Astrocyte (in vitro differentiated cells and primary cell): ENCODE measurements around the gene SLC25A21. TPM values are rescaled to one million over a fixed set of nuclear protein-coding genes. Genes with fewer than 3 reads are reported as not detected.

Experiments used
- DNase-seq: peaks from one replicate; pipeline ENCODE4 v3.0.0-alpha.2; 2010; ENCODE audit warnings: low read depth
- FAIRE-seq: peaks from 2 replicates; lab custom pipeline; 2011; peaks lifted over from hg19 to GRCh38; lab: Jason Lieb, UNC
- H2AFZ ChIP-seq: 2 replicates; pipeline ENCODE4 v1.6.0; 2012; ENCODE audit warnings: low read depth, low read length, inconsistent platforms
- H3K27ac ChIP-seq: 2 replicates; pipeline ENCODE4 v1.5.1; 2011; ENCODE audit warnings: low read depth, low read length, inconsistent platforms
- H3K27me3 ChIP-seq: 2 replicates; pipeline ENCODE4 v1.6.0; 2011; ENCODE audit warnings: low read length, inconsistent platforms; ENCODE audit not compliant: insufficient read depth
- H3K36me3 ChIP-seq: 2 replicates; pipeline ENCODE4 v1.5.1; 2011; ENCODE audit warnings: low read length, inconsistent platforms; ENCODE audit not compliant: insufficient read depth
- H3K4me1 ChIP-seq: 2 replicates; pipeline ENCODE4 v1.5.1; 2011; ENCODE audit warnings: low read length, inconsistent platforms; ENCODE audit not compliant: insufficient read depth
- H3K4me2 ChIP-seq: 2 replicates; pipeline ENCODE4 v1.6.0; 2012; ENCODE audit warnings: low read length, inconsistent platforms
- H3K4me3 ChIP-seq: 2 replicates; pipeline ENCODE4 v1.5.1; 2011; ENCODE audit warnings: low read depth, mild to moderate bottlenecking, low read length, inconsistent platforms; ENCODE audit not compliant: insufficient read depth
- H3K79me2 ChIP-seq: 2 replicates; pipeline ENCODE4 v1.6.0; 2012; ENCODE audit warnings: mild to moderate bottlenecking, low read length, inconsistent platforms; ENCODE audit not compliant: insufficient read depth
- H3K9ac ChIP-seq: 2 replicates; pipeline ENCODE4 v1.6.0; 2012; ENCODE audit warnings: mild to moderate bottlenecking, low read length, inconsistent platforms
- H3K9me3 ChIP-seq: 2 replicates; pipeline ENCODE4 v1.5.1; 2012; ENCODE audit warnings: low read depth, mild to moderate bottlenecking, low read length, inconsistent platforms; ENCODE audit not compliant: insufficient read depth
- H4K20me1 ChIP-seq: 2 replicates; pipeline ENCODE4 v1.6.0; 2012; ENCODE audit warnings: low read length, inconsistent platforms; ENCODE audit not compliant: insufficient read depth
- H3K27ac Mint-ChIP-seq: one replicate; pipeline ENCODE4 v1.8.0; 2021; ENCODE audit warnings: mild to moderate bottlenecking, mixed read lengths; ENCODE audit not compliant: unreplicated experiment
- H3K27me3 Mint-ChIP-seq: one replicate; pipeline ENCODE4 v1.8.0; 2021; ENCODE audit warnings: low read depth, mixed read lengths; ENCODE audit not compliant: unreplicated experiment
- H3K36me3 Mint-ChIP-seq: one replicate; pipeline ENCODE4 v1.8.0; 2021; ENCODE audit warnings: low read depth, mixed read lengths; ENCODE audit not compliant: unreplicated experiment
- H3K4me1 Mint-ChIP-seq: one replicate; pipeline ENCODE4 v1.8.0; 2021; ENCODE audit warnings: low read depth, mixed read lengths; ENCODE audit not compliant: unreplicated experiment
- H3K4me3 Mint-ChIP-seq: one replicate; pipeline ENCODE4 v1.8.0; 2021; ENCODE audit warnings: mild to moderate bottlenecking, moderate library complexity, mixed read lengths; ENCODE audit not compliant: unreplicated experiment
- H3K9me3 Mint-ChIP-seq: one replicate; pipeline ENCODE4 v1.8.0; 2021; ENCODE audit warnings: mild to moderate bottlenecking, mixed read lengths; ENCODE audit not compliant: unreplicated experiment
- CTCF ChIP-seq: IDR thresholded peaks from 2 replicates; pipeline ENCODE4 v1.5.1; 2011; ENCODE audit warnings: low read depth, mild to moderate bottlenecking, inconsistent platforms, low read length, moderate library complexity; ENCODE audit not compliant: insufficient read depth
- EZH2 ChIP-seq: IDR thresholded peaks from 2 replicates; pipeline ENCODE4 v1.6.1; 2012; ENCODE audit warnings: mild to moderate bottlenecking, low read length, inconsistent platforms; ENCODE audit not compliant: insufficient read depth
- total RNA-seq: library from RNA; stranded (reverse); gene quantifications from 2 replicates; pipeline ENCODE4 v1.2.1, GENCODE V29; 2021

Gene SLC25A21
- total RNA-seq, 1 donor from 2014 or later, result 1.5 TPM

GRCh38 chr14:36967892-36968555 lies 204.4 kb downstream of the SLC25A21 start:
- DNase-seq, result no peak
- TF ChIP-seq EZH2 (no peak), CTCF (no peak)
- H3K27ac Mint-ChIP-seq, result no peak overlapping the region
- Histone ChIP-seq H3K79me2 (no peaks in the 10 kb centered on the region), H3K4me3 (no peak overlapping the region), H3K9me3 (no peaks in the 10 kb centered on the region), H3K36me3 (no peaks in the 10 kb centered on the region), H3K4me2 (no peak overlapping the region), H2AFZ (no peak overlapping the region), H4K20me1 (no peaks in the 10 kb centered on the region), H3K27ac (no peak overlapping the region), H3K9ac (no peak overlapping the region), H3K4me1 (no peaks in the 10 kb centered on the region), H3K27me3 (peaks cover 2% of the 10 kb centered on the region)
- H3K9me3 Mint-ChIP-seq, result no peaks in the 10 kb centered on the region
- H3K27me3 Mint-ChIP-seq, result no peaks in the 10 kb centered on the region
- H3K36me3 Mint-ChIP-seq, result no peaks in the 10 kb centered on the region
- peaks cover 11% of the 10 kb centered on the region for H3K4me1 Mint-ChIP-seq
- no peak overlapping the region for H3K4me3 Mint-ChIP-seq
- FAIRE-seq, result no peak

GRCh38 chr14:36955967-36956366 lies 216.4 kb downstream of the SLC25A21 start:
- H2AFZ ChIP-seq, result no peak overlapping the region
- H3K4me2 ChIP-seq, result no peak overlapping the region
- no peak overlapping the region for H3K4me3 Mint-ChIP-seq
- H4K20me1 ChIP-seq, result no peaks in the 10 kb centered on the region
- TF ChIP-seq CTCF (no peak), EZH2 (no peak)
- no peaks in the 10 kb centered on the region for H3K4me1 ChIP-seq
- no peak overlapping the region for H3K27ac Mint-ChIP-seq
- H3K4me1 Mint-ChIP-seq, result peaks cover 34% of the 10 kb centered on the region
- H3K27me3 ChIP-seq, result no peaks in the 10 kb centered on the region
- H3K9me3 ChIP-seq, result no peaks in the 10 kb centered on the region
- no peak overlapping the region for H3K27ac ChIP-seq
- no peak for FAIRE-seq
- no peak overlapping the region for H3K9ac ChIP-seq
- DNase-seq, result no peak
- no peaks in the 10 kb centered on the region for H3K27me3 Mint-ChIP-seq
- no peaks in the 10 kb centered on the region for H3K36me3 ChIP-seq
- H3K9me3 Mint-ChIP-seq, result no peaks in the 10 kb centered on the region
- H3K4me3 ChIP-seq, result no peak overlapping the region
- H3K79me2 ChIP-seq, result no peaks in the 10 kb centered on the region
- H3K36me3 Mint-ChIP-seq, result peaks cover 3% of the 10 kb centered on the region

- no peaks in the 10 kb centered on the region for H3K4me1 ChIP-seq
- peaks cover 3% of the 10 kb centered on the region for H3K36me3 Mint-ChIP-seq
- H3K27ac ChIP-seq, result no peak overlapping the region
- H3K9ac ChIP-seq, result no peak overlapping the region
- H3K9me3 Mint-ChIP-seq, result no peaks in the 10 kb centered on the region
- no peaks in the 10 kb centered on the region for H3K36me3 ChIP-seq
- H2AFZ ChIP-seq, result no peak overlapping the region
- DNase-seq (no peak), FAIRE-seq (no peak)
- H3K4me1 Mint-ChIP-seq, result peaks cover 36% of the 10 kb centered on the region
- no peaks in the 10 kb centered on the region for H3K79me2 ChIP-seq
- H3K4me3 ChIP-seq, result no peak overlapping the region
- no peaks in the 10 kb centered on the region for H4K20me1 ChIP-seq
- no peaks in the 10 kb centered on the region for H3K27me3 ChIP-seq
- no peak overlapping the region for H3K27ac Mint-ChIP-seq
- H3K9me3 ChIP-seq, result no peaks in the 10 kb centered on the region
- H3K27me3 Mint-ChIP-seq, result no peaks in the 10 kb centered on the region
- TF ChIP-seq CTCF (no peak), EZH2 (no peak)
- no peak overlapping the region for H3K4me3 Mint-ChIP-seq
- no peak overlapping the region for H3K4me2 ChIP-seq
Observed at GRCh38 chr14:36955376-36955775, 217.0 kb downstream of the SLC25A21 start.
